SU-DHL-6 (cell line): ENCODE measurements around the gene FURIN.

Experiments used
- CTCF ChIP-seq: fragments of 200-600 bp; sonication (generic); IDR thresholded peaks from one replicate; pipeline ENCODE4 v1.5.1; 2017; ENCODE audit warnings: antibody characterized with exemption, mild to moderate bottlenecking, low read length, moderate library complexity; ENCODE audit not compliant: insufficient read depth, poor library complexity, severe bottlenecking
- EZH2phosphoT487 ChIP-seq: fragments of 200-600 bp; sonication (generic), shearing (Covaris generic); conservative IDR thresholded peaks from 2 replicates; pipeline ENCODE4 v1.6.1; 2018; ENCODE audit warnings: mild to moderate bottlenecking, antibody characterized with exemption, low read length, moderate library complexity, mixed read lengths

GRCh38 chr15:90851114-90851513 lies 17.3 kb upstream of the FURIN start:
- TF ChIP-seq CTCF (no peak), EZH2phosphoT487 (no peak)
